Fibroblast of lung (primary cell): ENCODE results near the gene CTNND1. TPM values are rescaled to one million over a fixed set of nuclear protein-coding genes. Genes with fewer than 3 reads are reported as not detected.

Experiments
- DNase-seq, 2 donors: peaks; one replicate each; pipeline versions ENCODE4 v3.0.0 to v3.0.0-alpha.2; 2010; ENCODE audit warnings: low read depth in 2 of 2
- H2AFZ ChIP-seq: 2 replicates; pipeline ENCODE4 v1.5.1; 2012; ENCODE audit warnings: low read length, control low read depth, inconsistent platforms
- H3K27ac ChIP-seq: 2 replicates; pipeline ENCODE4 v1.5.1; 2011; ENCODE audit warnings: low read length, control low read depth; ENCODE audit not compliant: insufficient read depth
- H3K27me3 ChIP-seq: 2 replicates; pipeline ENCODE4 v1.5.1; 2011; ENCODE audit warnings: mild to moderate bottlenecking, low read length; ENCODE audit not compliant: control insufficient read depth, insufficient read depth
- H3K36me3 ChIP-seq: 2 replicates; pipeline ENCODE4 v1.5.1; 2011; ENCODE audit warnings: low read length; ENCODE audit not compliant: control insufficient read depth, insufficient read depth
- H3K4me1 ChIP-seq: 2 replicates; pipeline ENCODE4 v1.5.1; 2011; ENCODE audit warnings: low read length; ENCODE audit not compliant: control insufficient read depth, insufficient read depth; ENCODE audit errors: extremely low read depth
- H3K4me2 ChIP-seq: 2 replicates; pipeline ENCODE4 v1.5.1; 2011; ENCODE audit warnings: low read length, control low read depth; ENCODE audit not compliant: insufficient read depth; ENCODE audit errors: extremely low read depth
- H3K4me3 ChIP-seq, 4 experiments: fragments of 200-600 bp in 1 of 4; sonication (generic) in 1 of 4; replicated peaks in 1 of 4; 2 replicates each; pipeline ENCODE4 v1.5.1; 2011 to 2016; ENCODE audit warnings: low read length in 4 of 4, low read depth in 3 of 4, mild to moderate bottlenecking in 3 of 4, control low read depth in 2 of 4, inconsistent platforms in 1 of 4, mixed read lengths in 1 of 4; ENCODE audit not compliant: insufficient read depth in 1 of 4; ENCODE audit errors: control extremely low read depth in 1 of 4
- H3K79me2 ChIP-seq: 2 replicates; pipeline ENCODE4 v1.5.1; 2012; ENCODE audit warnings: mild to moderate bottlenecking, low read length, inconsistent platforms; ENCODE audit not compliant: control insufficient read depth, insufficient read depth
- H3K9ac ChIP-seq: 2 replicates; pipeline ENCODE4 v1.5.1; 2011; ENCODE audit warnings: mild to moderate bottlenecking, low read length, control low read depth; ENCODE audit not compliant: insufficient read depth
- H3K9me3 ChIP-seq: 2 replicates; pipeline ENCODE4 v1.5.1; 2012; ENCODE audit warnings: low read depth, low read length; ENCODE audit not compliant: control insufficient read depth, insufficient read depth
- H4K20me1 ChIP-seq: 2 replicates; pipeline ENCODE4 v1.5.1; 2011; ENCODE audit warnings: low read length; ENCODE audit not compliant: control insufficient read depth, insufficient read depth; ENCODE audit errors: extremely low read depth
- EZH2 ChIP-seq: IDR thresholded peaks from 2 replicates; pipeline ENCODE4 v1.5.1; 2012; ENCODE audit warnings: low read length, control low read depth, mild to moderate bottlenecking; ENCODE audit errors: missing control alignments
- polyA plus RNA-seq, 2 donors: library from polyadenylated mRNA; depleted of rRNA in 1 of 2; stranded (reverse) in 1 of 2; unstranded in 1 of 2; fragments of >200 nt; gene quantifications; 2 replicates each; pipeline ENCODE4 v1.2.1, GENCODE V29; 2011 to 2012; ENCODE audit warnings: missing spikeins in 1 of 2
- total RNA-seq: library from RNA; depleted of rRNA; stranded (reverse); fragments of >200 nt; gene quantifications from 2 replicates; pipeline ENCODE4 v1.2.1, GENCODE V29; 2014
- TF ChIP-seq, protein P1 (sequence below), 2 donors: IDR thresholded peaks in 1 of 2; conservative IDR thresholded peaks in 1 of 2; 1 replicate in 1 of 2; 2 replicates in 1 of 2; pipeline ENCODE4 v1.5.1; 2011 to 2012; ENCODE audit warnings: low read length in 2 of 2, control low read depth in 1 of 2, inconsistent platforms in 1 of 2, low read depth in 1 of 2, mild to moderate bottlenecking in 1 of 2

CTNND1 gene
- total and polyA plus RNA-seq, 2 donors (not counting 1 experiment from before 2014, with no cell fraction given): 103 to 190 TPM

DNA sequence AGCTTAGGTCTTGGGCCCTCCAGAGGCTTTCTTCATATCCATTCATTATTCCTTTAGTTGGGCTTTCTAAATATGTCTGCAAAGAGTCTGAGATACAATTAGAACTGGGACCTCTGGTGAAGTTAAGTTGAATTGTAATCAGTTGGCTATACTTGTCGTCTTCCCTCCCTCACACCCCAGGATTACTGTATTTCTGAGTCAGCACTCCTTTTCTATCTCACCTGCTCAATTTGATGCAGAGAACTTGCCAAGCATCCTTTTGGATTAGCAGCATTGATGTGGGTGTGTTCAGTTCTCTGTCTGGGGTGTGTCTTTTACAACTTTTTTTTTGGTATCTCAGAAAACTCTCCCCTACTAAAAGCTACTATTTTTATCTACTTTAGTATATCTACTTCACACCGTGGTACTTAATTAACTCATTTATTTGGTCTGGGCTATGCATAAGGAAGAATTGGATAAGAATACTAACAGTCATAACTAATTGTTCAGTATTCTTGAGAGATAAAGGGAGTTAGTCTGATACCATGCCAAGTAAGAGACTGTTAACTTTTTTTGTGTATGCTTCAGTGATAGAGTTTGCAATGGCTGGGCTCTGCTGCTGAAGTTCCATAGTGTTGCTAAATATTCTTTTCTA is 15.1 kb downstream of the CTNND1 start:
- Histone ChIP-seq H3K27ac (peak overlapping the region; percentile 63), H3K9ac (no peak overlapping the region), H3K79me2 (peaks cover 92% of the 10 kb centered on the region), H2AFZ (no peak overlapping the region), H3K27me3 (no peaks in the 10 kb centered on the region), H3K4me3 (peak overlapping the region in 1 of 4 experiments; percentile 42), H3K9me3 (no peaks in the 10 kb centered on the region), H3K4me1 (peaks cover 31% of the 10 kb centered on the region), H3K4me2 (no peak overlapping the region), H4K20me1 (peaks cover 1% of the 10 kb centered on the region), H3K36me3 (peaks cover 1% of the 10 kb centered on the region)
- TF ChIP-seq EZH2: no peak
- TF ChIP-seq, protein P1, sequence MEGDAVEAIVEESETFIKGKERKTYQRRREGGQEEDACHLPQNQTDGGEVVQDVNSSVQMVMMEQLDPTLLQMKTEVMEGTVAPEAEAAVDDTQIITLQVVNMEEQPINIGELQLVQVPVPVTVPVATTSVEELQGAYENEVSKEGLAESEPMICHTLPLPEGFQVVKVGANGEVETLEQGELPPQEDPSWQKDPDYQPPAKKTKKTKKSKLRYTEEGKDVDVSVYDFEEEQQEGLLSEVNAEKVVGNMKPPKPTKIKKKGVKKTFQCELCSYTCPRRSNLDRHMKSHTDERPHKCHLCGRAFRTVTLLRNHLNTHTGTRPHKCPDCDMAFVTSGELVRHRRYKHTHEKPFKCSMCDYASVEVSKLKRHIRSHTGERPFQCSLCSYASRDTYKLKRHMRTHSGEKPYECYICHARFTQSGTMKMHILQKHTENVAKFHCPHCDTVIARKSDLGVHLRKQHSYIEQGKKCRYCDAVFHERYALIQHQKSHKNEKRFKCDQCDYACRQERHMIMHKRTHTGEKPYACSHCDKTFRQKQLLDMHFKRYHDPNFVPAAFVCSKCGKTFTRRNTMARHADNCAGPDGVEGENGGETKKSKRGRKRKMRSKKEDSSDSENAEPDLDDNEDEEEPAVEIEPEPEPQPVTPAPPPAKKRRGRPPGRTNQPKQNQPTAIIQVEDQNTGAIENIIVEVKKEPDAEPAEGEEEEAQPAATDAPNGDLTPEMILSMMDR (conservative IDR thresholded peaks at IDR 0.05 in 1 of 2, IDR thresholded peaks at IDR 0.05 in 1 of 2; ENCODE audit: low read depth in 1 of 2, low read length in 2 of 2): no peak
- DNase-seq: no peak

DNA sequence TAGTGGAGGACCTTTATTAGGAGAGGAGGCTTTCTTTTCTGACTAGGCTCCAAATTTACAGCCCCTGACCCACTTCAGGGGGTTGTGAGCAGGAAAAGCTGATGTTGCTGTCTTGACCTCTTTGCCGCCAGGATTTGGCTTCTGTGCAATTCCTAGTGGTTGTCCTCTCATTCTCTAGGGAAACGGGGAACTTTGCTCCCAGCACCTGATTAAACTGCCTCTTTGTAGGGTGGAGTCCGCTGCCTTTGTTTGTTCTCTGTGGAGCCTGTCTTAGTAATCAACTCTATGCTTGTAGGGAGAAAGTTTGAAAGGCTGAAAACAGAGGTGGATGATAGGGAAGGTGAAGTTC is 16.3 kb downstream of the CTNND1 start:
- H3K27ac ChIP-seq: peak overlapping the region; percentile 63
- DNase-seq: no peak
- peaks cover 91% of the 10 kb centered on the region for H3K79me2 ChIP-seq
- TF ChIP-seq EZH2: no peak
- H3K27me3 ChIP-seq: no peaks in the 10 kb centered on the region
- peak overlapping the region; percentile 74 for H3K4me2 ChIP-seq
- peaks cover 31% of the 10 kb centered on the region for H3K4me1 ChIP-seq
- peaks cover 1% of the 10 kb centered on the region for H3K36me3 ChIP-seq
- H2AFZ ChIP-seq: no peak overlapping the region
- peaks cover 1% of the 10 kb centered on the region for H4K20me1 ChIP-seq
- H3K4me3 ChIP-seq: peak overlapping the region in 3 of 4 experiments; percentile 2 to 56 (median 48)
- peak overlapping the region; percentile 11 for H3K9ac ChIP-seq
- H3K9me3 ChIP-seq: no peaks in the 10 kb centered on the region

DNA sequence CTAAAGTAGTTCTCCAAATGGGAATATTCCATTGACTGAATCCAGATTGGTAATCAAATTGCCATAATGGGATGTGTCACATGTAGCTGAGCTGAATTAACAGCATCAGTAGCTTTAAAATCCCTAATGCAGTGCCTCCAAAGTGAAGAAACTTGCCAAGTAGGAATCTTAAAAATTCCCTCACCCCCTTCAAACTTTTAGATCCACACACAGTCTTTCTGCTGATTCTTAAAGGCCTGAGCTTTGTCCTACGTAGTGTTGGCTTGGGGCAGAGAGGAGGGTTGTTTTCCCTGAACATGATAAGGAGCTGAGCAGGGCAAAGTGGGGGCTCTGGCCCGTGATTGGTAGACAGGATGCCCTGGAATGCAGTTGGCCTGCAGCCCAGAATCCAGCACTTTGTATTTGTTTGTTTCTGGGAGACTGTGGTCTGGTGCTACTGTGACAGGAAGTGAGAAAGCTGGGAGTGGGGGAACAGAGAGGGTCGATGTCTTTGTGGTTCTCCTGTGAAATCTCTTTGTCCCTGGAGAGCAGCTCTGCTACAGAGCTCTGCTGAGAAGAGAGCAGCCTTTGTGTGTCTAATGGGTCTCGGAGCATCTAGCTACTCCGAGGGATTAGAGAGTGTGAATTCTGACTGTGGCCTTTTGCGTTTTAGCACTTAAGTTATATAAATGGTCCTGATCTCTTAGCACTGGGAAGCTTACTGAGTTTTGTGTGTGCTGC is 16.9 kb downstream of the CTNND1 start:
- Histone ChIP-seq H3K4me2 (peak overlapping the region; percentile 74), H3K36me3 (peaks cover 1% of the 10 kb centered on the region), H3K27ac (peak overlapping the region; percentile 63), H3K4me1 (peaks cover 31% of the 10 kb centered on the region), H3K9me3 (no peaks in the 10 kb centered on the region), H4K20me1 (peaks cover 1% of the 10 kb centered on the region), H3K4me3 (peak overlapping the region in 3 of 4 experiments; percentile 2 to 56 (median 48)), H3K79me2 (peaks cover 88% of the 10 kb centered on the region), H2AFZ (no peak overlapping the region), H3K27me3 (no peaks in the 10 kb centered on the region), H3K9ac (peak overlapping the region; percentile 22)
- DNase-seq: peak; percentile 96 to 99
- TF ChIP-seq, protein P1 (conservative IDR thresholded peaks at IDR 0.05 in 1 of 2, IDR thresholded peaks at IDR 0.05 in 1 of 2; ENCODE audit: low read depth in 1 of 2, low read length in 2 of 2): no peak
- no peak for TF ChIP-seq EZH2
